ENCODE results near the gene CALML3. TPM values are rescaled to one million over a fixed set of nuclear protein-coding genes. Genes with fewer than 3 reads are reported as not detected.

CALML3 gene
- total and polyA plus RNA-seq, 2 experiments from 2014 or later: not detected

DNA sequence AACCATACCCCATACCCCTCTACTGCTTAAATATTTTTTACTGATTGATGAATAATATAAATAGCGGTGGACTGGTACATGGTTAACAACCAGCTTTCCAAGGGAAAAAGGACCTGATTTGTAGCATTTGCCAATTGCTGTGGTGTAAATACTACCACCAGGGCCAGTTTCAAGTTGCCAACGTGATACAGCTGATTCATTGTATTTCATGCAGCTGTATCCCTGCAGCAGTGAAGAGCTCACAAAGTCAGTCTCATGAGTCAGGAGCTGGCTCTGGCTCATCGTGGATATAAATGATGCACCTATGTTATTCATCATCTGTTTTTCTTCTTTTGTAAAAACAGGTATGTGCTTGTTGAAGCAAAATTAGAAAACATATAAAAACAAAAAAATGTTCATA, 40.6 kb upstream of the CALML3 start:
- Histone ChIP-seq H3K36me3 (no peaks in the 10 kb centered on the region), H3K4me3 (no peak overlapping the region), H3K4me1 (ENCODE audit: low read depth) (no peaks in the 10 kb centered on the region), H3K9me3 (ENCODE audit: low read depth) (no peaks in the 10 kb centered on the region), H3K27me3 (no peaks in the 10 kb centered on the region), H3K27ac (no peak overlapping the region)
- DNase-seq (ENCODE audit: low read depth in 1 of 2, low spot score in 1 of 2): no peak
- TF ChIP-seq, protein P1, sequence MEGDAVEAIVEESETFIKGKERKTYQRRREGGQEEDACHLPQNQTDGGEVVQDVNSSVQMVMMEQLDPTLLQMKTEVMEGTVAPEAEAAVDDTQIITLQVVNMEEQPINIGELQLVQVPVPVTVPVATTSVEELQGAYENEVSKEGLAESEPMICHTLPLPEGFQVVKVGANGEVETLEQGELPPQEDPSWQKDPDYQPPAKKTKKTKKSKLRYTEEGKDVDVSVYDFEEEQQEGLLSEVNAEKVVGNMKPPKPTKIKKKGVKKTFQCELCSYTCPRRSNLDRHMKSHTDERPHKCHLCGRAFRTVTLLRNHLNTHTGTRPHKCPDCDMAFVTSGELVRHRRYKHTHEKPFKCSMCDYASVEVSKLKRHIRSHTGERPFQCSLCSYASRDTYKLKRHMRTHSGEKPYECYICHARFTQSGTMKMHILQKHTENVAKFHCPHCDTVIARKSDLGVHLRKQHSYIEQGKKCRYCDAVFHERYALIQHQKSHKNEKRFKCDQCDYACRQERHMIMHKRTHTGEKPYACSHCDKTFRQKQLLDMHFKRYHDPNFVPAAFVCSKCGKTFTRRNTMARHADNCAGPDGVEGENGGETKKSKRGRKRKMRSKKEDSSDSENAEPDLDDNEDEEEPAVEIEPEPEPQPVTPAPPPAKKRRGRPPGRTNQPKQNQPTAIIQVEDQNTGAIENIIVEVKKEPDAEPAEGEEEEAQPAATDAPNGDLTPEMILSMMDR (IDR thresholded peaks at IDR 0.05; ENCODE audit: low read depth, low read length): no peak

DNA sequence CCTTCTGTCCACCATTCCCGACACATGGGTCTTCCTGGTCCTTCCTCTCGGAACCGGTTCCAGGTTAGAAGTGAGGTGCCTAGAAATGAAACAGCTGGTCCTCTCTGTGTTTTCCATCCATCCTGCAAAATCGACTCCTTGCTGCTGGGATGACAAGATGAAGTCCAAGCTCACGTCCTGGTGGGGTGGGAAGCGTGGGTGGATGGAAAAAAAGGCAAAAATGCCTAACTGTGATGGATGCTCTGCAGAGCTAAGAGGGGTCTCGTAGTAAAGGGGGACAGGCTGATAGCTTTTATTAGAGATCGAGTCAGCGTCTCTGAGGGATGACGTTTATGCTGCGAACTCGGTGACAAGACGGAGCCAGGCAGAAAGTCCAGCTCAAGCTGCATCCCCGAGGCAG, 39.5 kb upstream of the CALML3 start:
- H3K9me3 ChIP-seq (ENCODE audit: low read depth): no peaks in the 10 kb centered on the region

DNA sequence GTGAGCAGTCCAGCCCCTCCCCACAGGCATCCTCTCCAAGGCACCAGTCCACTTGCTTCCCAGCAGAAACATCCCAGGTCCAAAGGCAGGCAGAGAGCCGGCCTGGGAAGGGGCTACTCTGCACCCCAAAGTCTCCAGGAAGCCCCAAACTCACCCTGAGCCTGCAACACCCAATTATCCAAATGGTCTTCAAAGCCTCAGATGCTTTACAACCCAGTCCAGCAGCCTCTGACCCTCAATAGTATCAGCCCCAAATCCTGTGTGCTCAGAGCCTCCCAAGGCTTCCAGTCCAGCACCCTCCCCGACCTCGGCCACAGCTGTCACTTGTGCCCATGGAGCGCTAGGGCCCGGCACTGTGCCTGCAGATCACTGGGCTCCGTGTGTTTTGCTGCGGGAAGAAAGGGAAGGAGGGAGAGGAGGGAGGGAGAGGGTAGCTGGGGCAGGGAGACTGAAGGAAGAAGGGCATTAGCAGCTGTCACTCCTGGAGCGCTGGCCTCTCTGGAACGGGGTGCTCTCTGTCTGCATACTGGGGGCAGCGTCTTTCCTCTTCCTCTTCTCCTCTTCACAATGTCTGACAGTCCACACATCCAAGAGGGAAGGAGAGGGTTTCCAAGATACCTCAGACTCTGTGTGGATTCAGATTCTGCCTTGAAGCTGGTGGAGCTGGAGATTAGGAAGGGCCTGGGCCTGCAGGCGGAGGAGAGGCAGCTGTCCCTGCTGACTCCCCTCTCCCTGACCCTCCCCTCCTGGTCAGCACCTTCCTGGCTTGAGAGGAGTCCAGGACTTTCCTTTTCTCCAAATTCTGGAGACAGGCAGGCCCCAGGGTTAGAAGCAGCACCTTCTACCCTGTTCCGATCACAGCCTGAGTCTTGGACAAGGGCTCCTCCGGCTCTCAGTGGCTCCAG, 38.6 kb upstream of the CALML3 start:
- H3K27ac ChIP-seq: no peak overlapping the region
- no peak overlapping the region for H3K4me3 ChIP-seq
- H3K4me1 ChIP-seq (ENCODE audit: low read depth): no peaks in the 10 kb centered on the region
- no peak for DNase-seq (ENCODE audit: low read depth in 1 of 2, low spot score in 1 of 2)
- no peaks in the 10 kb centered on the region for H3K9me3 ChIP-seq (ENCODE audit: low read depth)
- H3K36me3 ChIP-seq: no peaks in the 10 kb centered on the region
- no peaks in the 10 kb centered on the region for H3K27me3 ChIP-seq
- TF ChIP-seq, protein P1 (IDR thresholded peaks at IDR 0.05; ENCODE audit: low read depth, low read length): no peak

More for the DNA sequence above, 39.5 kb upstream of the CALML3 start:
- no peaks in the 10 kb centered on the region for H3K4me1 ChIP-seq (ENCODE audit: low read depth)
- no peaks in the 10 kb centered on the region for H3K27me3 ChIP-seq
- no peak for DNase-seq (ENCODE audit: low read depth in 1 of 2, low spot score in 1 of 2)
- no peak overlapping the region for H3K4me3 ChIP-seq
- H3K27ac ChIP-seq: no peak overlapping the region
- TF ChIP-seq, protein P1 (IDR thresholded peaks at IDR 0.05; ENCODE audit: low read depth, low read length): no peak
- no peaks in the 10 kb centered on the region for H3K36me3 ChIP-seq

DNA sequence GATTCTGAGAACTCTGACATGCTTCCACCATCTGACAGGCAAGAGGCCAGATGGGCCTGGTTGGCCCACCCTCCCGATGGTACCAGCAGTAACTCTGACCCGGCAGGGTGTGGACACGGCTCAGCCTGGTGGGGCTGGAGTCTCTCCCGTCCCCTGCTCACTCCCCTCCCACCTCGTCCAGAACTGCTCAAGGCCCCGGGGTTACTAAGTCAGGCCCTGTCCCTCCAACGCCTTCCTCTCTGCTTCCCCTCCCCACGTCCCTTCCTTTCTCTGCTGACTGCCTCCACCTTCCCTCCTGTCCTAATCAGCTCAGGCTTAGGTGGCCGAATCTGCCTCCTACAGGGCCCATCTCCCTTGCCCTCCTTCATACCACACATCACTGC, 37.9 kb upstream of the CALML3 start:
- Histone ChIP-seq H3K27me3 (no peaks in the 10 kb centered on the region), H3K9me3 (ENCODE audit: low read depth) (no peaks in the 10 kb centered on the region), H3K36me3 (no peaks in the 10 kb centered on the region), H3K4me3 (no peak overlapping the region), H3K27ac (no peak overlapping the region), H3K4me1 (ENCODE audit: low read depth) (no peaks in the 10 kb centered on the region)
- no peak for DNase-seq (ENCODE audit: low read depth in 1 of 2, low spot score in 1 of 2)
- TF ChIP-seq, protein P1 (IDR thresholded peaks at IDR 0.05; ENCODE audit: low read depth, low read length): no peak

DNA sequence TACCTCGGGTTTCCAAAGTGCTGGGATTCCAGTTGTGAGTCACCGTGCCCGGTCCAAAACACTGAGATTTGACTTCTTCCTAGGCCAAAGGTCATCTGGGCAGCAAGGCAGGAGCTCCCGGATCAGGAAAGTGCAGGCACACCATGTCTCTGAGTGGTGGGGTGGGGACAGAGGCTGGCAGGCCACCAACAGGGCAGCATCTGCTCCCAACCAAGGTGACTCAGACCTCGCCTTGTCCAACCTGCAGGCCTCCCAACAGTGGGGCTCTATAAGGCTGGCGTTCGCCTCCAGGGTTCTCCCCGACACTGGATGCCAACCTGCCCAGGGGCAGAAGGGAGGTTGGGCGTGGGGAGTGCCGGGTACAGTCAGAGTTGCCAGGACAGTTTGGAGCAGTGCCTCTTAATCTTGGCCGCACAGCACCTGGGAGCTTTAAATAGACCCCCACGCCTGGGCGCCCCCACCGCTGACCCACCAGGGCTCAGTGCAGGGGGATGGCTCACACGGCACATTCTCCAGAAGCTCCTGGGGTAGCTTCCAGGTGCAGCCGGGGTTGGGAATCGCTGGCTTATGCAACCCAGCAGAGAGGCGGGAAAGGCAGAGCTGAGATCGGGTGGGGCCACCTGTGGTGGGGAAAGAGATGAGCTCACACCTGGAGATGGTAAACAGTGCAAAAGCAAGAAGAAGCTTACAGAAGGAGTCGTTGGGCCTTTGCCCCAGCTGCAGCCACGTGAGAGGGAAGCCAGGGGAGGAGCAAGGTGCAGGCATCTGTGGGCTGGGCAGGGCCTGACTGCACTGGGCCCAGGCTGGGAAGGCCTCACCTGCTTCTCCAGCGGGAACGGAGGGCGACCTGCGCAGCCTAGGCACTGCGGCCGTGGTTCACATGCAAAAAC, 36.2 kb upstream of the CALML3 start:
- Histone ChIP-seq H3K4me3 (no peak overlapping the region), H3K27ac (no peak overlapping the region), H3K9me3 (ENCODE audit: low read depth) (no peaks in the 10 kb centered on the region), H3K36me3 (no peaks in the 10 kb centered on the region), H3K4me1 (ENCODE audit: low read depth) (no peaks in the 10 kb centered on the region), H3K27me3 (no peaks in the 10 kb centered on the region)
- DNase-seq (ENCODE audit: low read depth in 1 of 2, low spot score in 1 of 2): no peak
- TF ChIP-seq, protein P1 (IDR thresholded peaks at IDR 0.05; ENCODE audit: low read depth, low read length): no peak
